Lower lobe of right lung (tissue), 2 donors: ENCODE measurements around the gene NR4A3. TPM values are rescaled to one million over a fixed set of nuclear protein-coding genes. Genes with fewer than 3 reads are reported as not detected.
A peak's percentile ranks its signal among the peaks of the same experiment; 100 is the strongest.

Source experiments
- ATAC-seq, 2 donors: fragments of 200-7000 bp; cut with Tn5 transposase; one replicate each; pipeline ENCODE4 v1.9.1; 2020 to 2022; ENCODE audit warnings: mild to moderate bottlenecking in 2 of 2, moderate library complexity in 2 of 2
- DNase-seq: peaks from one replicate; pipeline ENCODE4 v3.0.0-alpha.2; 2020
- H3K27ac ChIP-seq: fragments of 200-600 bp; one replicate; pipeline ENCODE4 v1.8.0; 2022
- H3K27me3 ChIP-seq: fragments of 200-600 bp; one replicate; pipeline ENCODE4 v1.8.0; 2022; ENCODE audit warnings: low read depth
- H3K36me3 ChIP-seq: fragments of 200-600 bp; one replicate; pipeline ENCODE4 v1.8.0; 2022; ENCODE audit warnings: mild to moderate bottlenecking
- H3K4me1 ChIP-seq: fragments of 200-600 bp; one replicate; pipeline ENCODE4 v1.8.0; 2022
- H3K4me3 ChIP-seq: fragments of 200-600 bp; one replicate; pipeline ENCODE4 v1.8.0; 2022; ENCODE audit warnings: mild to moderate bottlenecking
- H3K9me3 ChIP-seq: fragments of 200-600 bp; one replicate; pipeline ENCODE4 v1.8.0; 2022
- intact Hi-C: fragments of 100-400 bp; cut with DNase I; formaldehyde crosslinking; loops from one replicate; pipeline ENCODE4 v1.11.0; 2022
- total RNA-seq: library from RNA; stranded (reverse); fragmentation: NEBNext Ultra II Directional; extraction: Animal tissue kit (Norgen Biotek cat#: 25700); gene quantifications from one replicate; pipeline ENCODE4 v1.2.1, GENCODE V29; 2021
- TF ChIP-seq, protein P1 (sequence below): fragments of 200-600 bp; IDR thresholded peaks from one replicate; pipeline ENCODE4 v1.8.0; 2022; ENCODE audit warnings: antibody characterized with exemption, mild to moderate bottlenecking
- donor health status: DM: no; HTN: yes; CAD: no; lungs with severe emphysema.

The NR4A3 gene
- total RNA-seq, 1 donor from 2014 or later: 1.7 TPM

DNA sequence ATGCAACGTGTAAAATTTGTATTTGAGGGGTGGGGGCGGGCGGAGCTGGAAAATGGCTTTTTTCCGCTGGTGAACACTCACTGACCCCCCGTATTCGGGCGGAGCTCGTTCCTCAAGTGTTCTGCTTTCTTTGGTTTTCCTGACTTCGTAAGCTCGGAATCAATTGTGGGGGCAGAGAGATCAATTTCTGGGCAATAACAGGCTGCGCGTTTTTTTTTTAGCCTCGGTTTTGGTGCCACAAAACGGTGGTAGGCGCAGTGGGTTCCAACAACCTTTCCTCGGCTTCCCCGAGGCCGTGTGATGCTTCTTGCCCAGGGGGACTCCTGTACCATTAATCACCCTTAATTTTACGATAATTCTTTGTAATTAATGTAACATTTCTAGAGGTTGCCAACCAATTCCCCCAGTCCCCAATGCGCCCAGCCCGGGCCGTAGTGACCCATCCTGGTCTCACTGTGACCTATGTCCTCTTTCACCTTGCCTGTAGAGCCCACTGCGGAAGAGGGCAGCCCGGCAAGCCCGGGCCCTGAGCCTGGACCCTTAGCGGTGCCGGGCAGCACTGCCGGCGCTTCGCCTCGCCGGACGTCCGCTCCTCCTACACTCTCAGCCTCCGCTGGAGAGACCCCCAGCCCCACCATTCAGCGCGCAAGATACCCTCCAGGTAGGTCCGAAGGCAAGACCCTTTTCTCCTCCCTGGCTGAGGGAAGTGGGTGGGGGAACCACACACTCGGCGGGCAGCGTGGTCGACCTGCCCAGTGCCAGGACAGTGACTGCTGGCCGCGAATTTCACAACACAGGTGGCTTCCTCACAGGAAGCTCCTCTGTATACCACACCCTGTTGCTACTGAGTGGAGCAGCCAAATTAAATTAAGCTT, 3.7 kb downstream of the NR4A3 start:
- no peak for ATAC-seq
- peak; percentile 47 for DNase-seq
- TF ChIP-seq, protein P1, sequence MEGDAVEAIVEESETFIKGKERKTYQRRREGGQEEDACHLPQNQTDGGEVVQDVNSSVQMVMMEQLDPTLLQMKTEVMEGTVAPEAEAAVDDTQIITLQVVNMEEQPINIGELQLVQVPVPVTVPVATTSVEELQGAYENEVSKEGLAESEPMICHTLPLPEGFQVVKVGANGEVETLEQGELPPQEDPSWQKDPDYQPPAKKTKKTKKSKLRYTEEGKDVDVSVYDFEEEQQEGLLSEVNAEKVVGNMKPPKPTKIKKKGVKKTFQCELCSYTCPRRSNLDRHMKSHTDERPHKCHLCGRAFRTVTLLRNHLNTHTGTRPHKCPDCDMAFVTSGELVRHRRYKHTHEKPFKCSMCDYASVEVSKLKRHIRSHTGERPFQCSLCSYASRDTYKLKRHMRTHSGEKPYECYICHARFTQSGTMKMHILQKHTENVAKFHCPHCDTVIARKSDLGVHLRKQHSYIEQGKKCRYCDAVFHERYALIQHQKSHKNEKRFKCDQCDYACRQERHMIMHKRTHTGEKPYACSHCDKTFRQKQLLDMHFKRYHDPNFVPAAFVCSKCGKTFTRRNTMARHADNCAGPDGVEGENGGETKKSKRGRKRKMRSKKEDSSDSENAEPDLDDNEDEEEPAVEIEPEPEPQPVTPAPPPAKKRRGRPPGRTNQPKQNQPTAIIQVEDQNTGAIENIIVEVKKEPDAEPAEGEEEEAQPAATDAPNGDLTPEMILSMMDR: no peak
- Histone ChIP-seq H3K9me3 (no peaks in the 10 kb centered on the region), H3K4me1 (peaks cover 44% of the 10 kb centered on the region), H3K36me3 (no peaks in the 10 kb centered on the region), H3K27me3 (peaks cover 53% of the 10 kb centered on the region), H3K27ac (no peak overlapping the region), H3K4me3 (peak overlapping the region; percentile 84)
- intact Hi-C loops: no loop called here

DNA sequence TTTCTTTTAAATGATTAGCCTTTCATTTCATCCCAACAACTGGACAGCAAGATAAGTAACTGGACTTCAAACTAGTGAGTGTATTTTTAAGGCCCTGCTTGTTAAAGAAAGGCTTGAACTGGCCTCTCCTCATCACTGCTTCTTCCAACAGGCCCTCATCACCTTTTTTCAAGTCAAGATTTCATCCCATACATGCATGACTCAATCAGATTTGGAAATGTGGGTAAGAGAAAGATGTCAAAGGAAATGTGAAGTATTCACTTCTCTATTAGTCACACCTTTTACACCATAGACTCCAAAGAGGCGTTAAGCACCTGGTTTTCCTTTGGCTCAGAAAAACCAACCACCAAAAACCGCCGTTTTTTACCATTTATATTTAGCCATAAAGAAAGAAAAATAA, 4.9 kb downstream of the NR4A3 start:
- TF ChIP-seq, protein P1: no peak
- intact Hi-C loops: no loop called here
- Histone ChIP-seq H3K4me3 (no peak overlapping the region), H3K36me3 (no peaks in the 10 kb centered on the region), H3K27ac (no peak overlapping the region), H3K27me3 (peaks cover 60% of the 10 kb centered on the region), H3K4me1 (peaks cover 40% of the 10 kb centered on the region), H3K9me3 (no peaks in the 10 kb centered on the region)
- ATAC-seq (no peak), DNase-seq (no peak)

DNA sequence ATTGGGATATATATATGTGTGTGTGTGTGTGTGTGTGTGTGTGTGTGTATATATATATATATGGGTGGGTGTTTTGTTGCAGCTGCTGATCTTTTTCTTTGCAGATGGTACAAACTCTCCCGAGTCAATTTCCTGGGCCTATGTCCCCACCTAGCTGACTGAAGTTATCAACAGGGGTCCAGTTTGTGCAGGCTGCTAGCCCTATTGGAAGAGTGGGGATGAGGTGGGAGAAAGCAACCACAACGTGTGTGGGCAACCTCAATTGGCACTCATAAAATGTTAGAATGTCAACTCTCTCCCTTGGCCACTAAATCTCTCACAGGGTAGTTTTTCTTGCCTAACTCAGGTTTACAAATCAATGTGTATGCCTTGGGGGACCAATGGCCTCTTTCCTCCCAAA, 5.6 kb downstream of the NR4A3 start:
- H3K27me3 ChIP-seq: peaks cover 60% of the 10 kb centered on the region
- intact Hi-C loops: no loop called here
- H3K4me1 ChIP-seq: peaks cover 40% of the 10 kb centered on the region

DNA sequence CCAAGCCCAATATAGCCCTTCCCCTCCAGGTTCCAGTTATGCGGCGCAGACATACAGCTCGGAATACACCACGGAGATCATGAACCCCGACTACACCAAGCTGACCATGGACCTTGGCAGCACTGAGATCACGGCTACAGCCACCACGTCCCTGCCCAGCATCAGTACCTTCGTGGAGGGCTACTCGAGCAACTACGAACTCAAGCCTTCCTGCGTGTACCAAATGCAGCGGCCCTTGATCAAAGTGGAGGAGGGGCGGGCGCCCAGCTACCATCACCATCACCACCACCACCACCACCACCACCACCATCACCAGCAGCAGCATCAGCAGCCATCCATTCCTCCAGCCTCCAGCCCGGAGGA, 6.3 kb downstream of the NR4A3 start:
- no peak overlapping the region for H3K4me3 ChIP-seq
- ATAC-seq (no peak), DNase-seq (no peak)
- H3K36me3 ChIP-seq: no peaks in the 10 kb centered on the region
- H3K9me3 ChIP-seq: no peaks in the 10 kb centered on the region
- TF ChIP-seq, protein P1: no peak
- H3K4me1 ChIP-seq: peaks cover 32% of the 10 kb centered on the region
- no peak overlapping the region for H3K27ac ChIP-seq
- intact Hi-C loops: no loop called here
- peaks cover 60% of the 10 kb centered on the region for H3K27me3 ChIP-seq

More for the DNA sequence above, 5.6 kb downstream of the NR4A3 start:
- Histone ChIP-seq H3K4me3 (no peak overlapping the region), H3K27ac (no peak overlapping the region), H3K36me3 (no peaks in the 10 kb centered on the region), H3K9me3 (no peaks in the 10 kb centered on the region)
- TF ChIP-seq, protein P1: no peak
- ATAC-seq (no peak), DNase-seq (no peak)

DNA sequence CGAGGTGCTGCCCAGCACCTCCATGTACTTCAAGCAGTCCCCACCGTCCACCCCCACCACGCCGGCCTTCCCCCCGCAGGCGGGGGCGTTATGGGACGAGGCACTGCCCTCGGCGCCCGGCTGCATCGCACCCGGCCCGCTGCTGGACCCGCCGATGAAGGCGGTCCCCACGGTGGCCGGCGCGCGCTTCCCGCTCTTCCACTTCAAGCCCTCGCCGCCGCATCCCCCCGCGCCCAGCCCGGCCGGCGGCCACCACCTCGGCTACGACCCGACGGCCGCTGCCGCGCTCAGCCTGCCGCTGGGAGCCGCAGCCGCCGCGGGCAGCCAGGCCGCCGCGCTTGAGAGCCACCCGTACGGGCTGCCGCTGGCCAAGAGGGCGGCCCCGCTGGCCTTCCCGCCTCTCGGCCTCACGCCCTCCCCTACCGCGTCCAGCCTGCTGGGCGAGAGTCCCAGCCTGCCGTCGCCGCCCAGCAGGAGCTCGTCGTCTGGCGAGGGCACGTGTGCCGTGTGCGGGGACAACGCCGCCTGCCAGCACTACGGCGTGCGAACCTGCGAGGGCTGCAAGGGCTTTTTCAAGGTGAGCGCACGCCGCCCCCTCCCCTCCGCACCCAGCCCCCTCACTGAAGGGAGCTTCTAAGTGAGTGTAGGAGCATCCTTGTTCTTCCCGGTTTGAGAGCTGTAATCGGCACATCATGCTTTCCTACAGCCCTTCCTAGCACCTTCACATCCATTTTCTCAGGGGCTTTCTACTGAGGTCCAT, 6.9 kb downstream of the NR4A3 start:
- Histone ChIP-seq H3K4me3 (no peak overlapping the region), H3K4me1 (peaks cover 27% of the 10 kb centered on the region), H3K27me3 (peaks cover 60% of the 10 kb centered on the region), H3K9me3 (no peaks in the 10 kb centered on the region), H3K27ac (no peak overlapping the region), H3K36me3 (no peaks in the 10 kb centered on the region)
- peak; percentile 17 to 29 for ATAC-seq
- DNase-seq: no peak
- intact Hi-C loops: no loop called here
- TF ChIP-seq, protein P1: no peak
